Measurements from ENCODE around the gene ZKSCAN8. TPM values are rescaled to one million over a fixed set of nuclear protein-coding genes. Genes with fewer than 3 reads are reported as not detected.

The ZKSCAN8 gene
- total RNA-seq, 1 experiment from 2014 or later, result 20.7 TPM

DNA sequence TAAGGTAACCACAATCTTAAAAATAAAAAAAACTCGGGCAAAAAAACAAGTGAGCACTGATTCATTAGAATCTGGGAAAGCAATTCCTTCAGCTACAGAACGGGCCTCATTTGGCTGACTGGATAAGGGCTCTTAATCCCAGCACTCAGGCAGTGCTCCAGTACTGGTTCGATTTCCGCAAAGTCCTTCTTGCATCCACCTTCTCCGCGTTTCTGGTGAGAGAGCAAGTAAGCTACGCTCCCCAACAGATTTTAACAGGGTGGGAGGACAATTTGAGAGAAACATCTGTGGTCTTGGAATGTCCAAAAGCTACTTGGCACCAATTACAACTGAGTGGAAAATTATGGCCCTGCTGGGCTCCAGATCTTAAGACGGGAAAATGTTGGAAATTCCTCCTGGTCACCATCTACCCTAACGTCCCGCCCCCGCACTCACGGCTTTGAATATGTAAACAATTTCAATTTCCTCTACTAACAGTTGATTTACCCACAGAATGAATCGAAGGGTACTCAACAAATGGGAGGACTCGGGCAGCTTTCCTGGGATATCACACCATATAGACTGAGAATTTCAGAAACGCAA is 65.3 kb downstream of the ZKSCAN8 start:
- H4K20me1 ChIP-seq (ENCODE audit: insufficient read depth), result no peaks in the 10 kb centered on the region
- no peak overlapping the region for H3K9ac ChIP-seq (ENCODE audit: low read length)
- H3K36me3 ChIP-seq (ENCODE audit: control insufficient read depth in 1 of 2, insufficient read depth in 2 of 2, low read length in 2 of 2), result no peaks in the 10 kb centered on the region
- POLR2A ChIA-PET, result no interaction called here
- H3K27me3 ChIP-seq (ENCODE audit: insufficient read depth, low read length), result no peaks in the 10 kb centered on the region
- no peaks in the 10 kb centered on the region for H3K9me3 ChIP-seq (ENCODE audit: control insufficient read depth in 1 of 2, insufficient read depth in 1 of 2, low read depth in 1 of 2, low read length in 2 of 2)
- CTCF ChIA-PET, result no interaction called here
- no TSS peak for BruUV-seq (replicated peaks)
- H2AFZ ChIP-seq (ENCODE audit: low read depth, low read length, poor library complexity, severe bottlenecking), result no peak overlapping the region
- DNase-seq (ENCODE audit: low read depth, low spot score) (no peak), ATAC-seq (no peak)
- H3K4me1 ChIP-seq (ENCODE audit: control insufficient read depth in 1 of 2, insufficient read depth in 2 of 2, low read length in 2 of 2), result peaks cover 1 to 2% of the 10 kb centered on the region in 2 experiments; a peak in 2 of 4 replicates
- no peak overlapping the region for H3K4me2 ChIP-seq (ENCODE audit: low read length)
- no peaks in the 10 kb centered on the region for H3K9me2 ChIP-seq (ENCODE audit: insufficient read depth)
- RAD21 ChIA-PET (ENCODE audit: low non-redundant PET in 1 of 2, low total read pairs in 2 of 2, uncharacterized antibody in 2 of 2, unreplicated experiment in 2 of 2), result no interaction called here
- no peak overlapping the region for H3K27ac ChIP-seq (ENCODE audit: low read depth, low read length)
- H3K4me3 ChIP-seq (replicated peaks in 1 of 2; ENCODE audit: low read depth in 1 of 2, low read length in 2 of 2), result no peak overlapping the region
- TF ChIP-seq SP1 (IDR thresholded peaks at IDR 0.05; ENCODE audit: low read depth) (no peak), YY1 (IDR thresholded peaks at IDR 0.05; ENCODE audit: extremely low read depth, insufficient replicate concordance, low read depth, low read length) (no peak), FOSL1 (IDR thresholded peaks at IDR 0.05; ENCODE audit: low read depth) (no peak), SRF (IDR thresholded peaks at IDR 0.05; ENCODE audit: low read depth) (no peak), JUND (IDR thresholded peaks at IDR 0.05) (no peak), CEBPB (IDR thresholded peaks at IDR 0.05; ENCODE audit: low read depth) (no peak), EZH2phosphoT487 (IDR thresholded peaks at IDR 0.05; ENCODE audit: borderline replicate concordance) (no peak), RAD21 (IDR thresholded peaks at IDR 0.05; ENCODE audit: low read depth) (no peak), EGR1 (IDR thresholded peaks at IDR 0.05; ENCODE audit: low read depth) (no peak), ELF1 (IDR thresholded peaks at IDR 0.05; ENCODE audit: borderline replicate concordance, low read depth) (no peak), ZFX (IDR thresholded peaks at IDR 0.05) (no peak), CTCF (IDR thresholded peaks at IDR 0.05 in 2 of 3, conservative IDR thresholded peaks at IDR 0.05 in 1 of 3; ENCODE audit: borderline replicate concordance in 1 of 3, insufficient read depth in 1 of 3, low read depth in 2 of 3, low read length in 2 of 3) (no peak), EZH2 (IDR thresholded peaks at IDR 0.05) (no peak), POLR2AphosphoS5 (IDR thresholded peaks at IDR 0.05; ENCODE audit: low read depth, low read length) (no peak), TCF7L2 (IDR thresholded peaks at IDR 0.05; ENCODE audit: borderline replicate concordance, extremely low read depth, insufficient read depth, insufficient read length) (no peak), ZBTB33 (IDR thresholded peaks at IDR 0.05; ENCODE audit: extremely low read depth, insufficient replicate concordance, low read length) (no peak), MAX (IDR thresholded peaks at IDR 0.05) (no peak), SIN3A (IDR thresholded peaks at IDR 0.05; ENCODE audit: low read depth) (no peak)
- TF ChIP-seq, protein P1, sequence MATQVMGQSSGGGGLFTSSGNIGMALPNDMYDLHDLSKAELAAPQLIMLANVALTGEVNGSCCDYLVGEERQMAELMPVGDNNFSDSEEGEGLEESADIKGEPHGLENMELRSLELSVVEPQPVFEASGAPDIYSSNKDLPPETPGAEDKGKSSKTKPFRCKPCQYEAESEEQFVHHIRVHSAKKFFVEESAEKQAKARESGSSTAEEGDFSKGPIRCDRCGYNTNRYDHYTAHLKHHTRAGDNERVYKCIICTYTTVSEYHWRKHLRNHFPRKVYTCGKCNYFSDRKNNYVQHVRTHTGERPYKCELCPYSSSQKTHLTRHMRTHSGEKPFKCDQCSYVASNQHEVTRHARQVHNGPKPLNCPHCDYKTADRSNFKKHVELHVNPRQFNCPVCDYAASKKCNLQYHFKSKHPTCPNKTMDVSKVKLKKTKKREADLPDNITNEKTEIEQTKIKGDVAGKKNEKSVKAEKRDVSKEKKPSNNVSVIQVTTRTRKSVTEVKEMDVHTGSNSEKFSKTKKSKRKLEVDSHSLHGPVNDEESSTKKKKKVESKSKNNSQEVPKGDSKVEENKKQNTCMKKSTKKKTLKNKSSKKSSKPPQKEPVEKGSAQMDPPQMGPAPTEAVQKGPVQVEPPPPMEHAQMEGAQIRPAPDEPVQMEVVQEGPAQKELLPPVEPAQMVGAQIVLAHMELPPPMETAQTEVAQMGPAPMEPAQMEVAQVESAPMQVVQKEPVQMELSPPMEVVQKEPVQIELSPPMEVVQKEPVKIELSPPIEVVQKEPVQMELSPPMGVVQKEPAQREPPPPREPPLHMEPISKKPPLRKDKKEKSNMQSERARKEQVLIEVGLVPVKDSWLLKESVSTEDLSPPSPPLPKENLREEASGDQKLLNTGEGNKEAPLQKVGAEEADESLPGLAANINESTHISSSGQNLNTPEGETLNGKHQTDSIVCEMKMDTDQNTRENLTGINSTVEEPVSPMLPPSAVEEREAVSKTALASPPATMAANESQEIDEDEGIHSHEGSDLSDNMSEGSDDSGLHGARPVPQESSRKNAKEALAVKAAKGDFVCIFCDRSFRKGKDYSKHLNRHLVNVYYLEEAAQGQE (IDR thresholded peaks at IDR 0.05; ENCODE audit: low read depth), result no peak
- TF ChIP-seq, protein P2, sequence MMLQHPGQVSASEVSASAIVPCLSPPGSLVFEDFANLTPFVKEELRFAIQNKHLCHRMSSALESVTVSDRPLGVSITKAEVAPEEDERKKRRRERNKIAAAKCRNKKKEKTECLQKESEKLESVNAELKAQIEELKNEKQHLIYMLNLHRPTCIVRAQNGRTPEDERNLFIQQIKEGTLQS (IDR thresholded peaks at IDR 0.05), result no peak
- H3K79me2 ChIP-seq (ENCODE audit: insufficient read depth, low read length), result no peaks in the 10 kb centered on the region
- intact Hi-C loops (cut with micrococcal nuclease), result no loop called here

Data from HCT116 (cell line).